ENCODE results near the gene MAML3.

The MAML3 gene

GRCh38 chr4:139794158-139794954, 359.6 kb downstream of the MAML3 start:
- no peak overlapping the region for H3K4me3 ChIP-seq (ENCODE audit: control insufficient read depth in 1 of 7, extremely low read depth in 1 of 7, insufficient read depth in 4 of 7, low read depth in 2 of 7, low read length in 6 of 7)
- H3K27me3 ChIP-seq (replicated peaks in 2 of 5; ENCODE audit: control insufficient read depth in 4 of 5, insufficient read depth in 5 of 5, low read length in 4 of 5): no peaks in the 10 kb centered on the region
- H3K9me3 ChIP-seq (ENCODE audit: control extremely low read depth in 1 of 5, control insufficient read depth in 4 of 5, insufficient read depth in 2 of 5, low read depth in 1 of 5, low read length in 4 of 5): no peaks in the 10 kb centered on the region
- H3K36me3 ChIP-seq (ENCODE audit: control insufficient read depth in 4 of 4, insufficient read depth in 4 of 4, low read length in 3 of 4): no peaks in the 10 kb centered on the region
- POLR2A ChIA-PET: no interaction called here
- DNase-seq: no peak
- 100% methylated on average over 3 of the region's 3 CpGs for WGBS (ENCODE audit: insufficient coverage)
- peaks cover 6 to 20% (median 11%) of the 10 kb centered on the region in 4 experiments for H3K4me1 ChIP-seq (ENCODE audit: control extremely low read depth in 1 of 4, control insufficient read depth in 4 of 4, insufficient read depth in 4 of 4, low read length in 3 of 4)
- H3K27ac ChIP-seq (ENCODE audit: insufficient read depth in 1 of 2, low read depth in 1 of 2, low read length in 2 of 2, poor library complexity in 1 of 2, severe bottlenecking in 2 of 2): no peak overlapping the region
- CTCF ChIA-PET: interaction anchor here (0.8 to 1.0 kb wide), 4 partner anchors 18 to 55 kb away, joined by 3 read pairs; no protein-coding TSS in a partner anchor

GRCh38 chr4:139791681-139792080, 362.3 kb downstream of the MAML3 start:
- H3K27ac ChIP-seq (ENCODE audit: insufficient read depth in 1 of 2, low read depth in 1 of 2, low read length in 2 of 2, poor library complexity in 1 of 2, severe bottlenecking in 2 of 2): no peak overlapping the region
- no peak for DNase-seq
- H3K36me3 ChIP-seq (ENCODE audit: control insufficient read depth in 4 of 4, insufficient read depth in 4 of 4, low read length in 3 of 4): no peaks in the 10 kb centered on the region
- peaks cover 2 to 28% (median 11%) of the 10 kb centered on the region in 4 experiments for H3K4me1 ChIP-seq (ENCODE audit: control extremely low read depth in 1 of 4, control insufficient read depth in 4 of 4, insufficient read depth in 4 of 4, low read length in 3 of 4)
- CTCF ChIA-PET: interaction anchor here (1.0 to 1.5 kb wide), 3 partner anchors 12 to 49 kb away, joined by 3 to 5 read pairs (median 3); no protein-coding TSS in a partner anchor
- no peaks in the 10 kb centered on the region for H3K9me3 ChIP-seq (ENCODE audit: control extremely low read depth in 1 of 5, control insufficient read depth in 4 of 5, insufficient read depth in 2 of 5, low read depth in 1 of 5, low read length in 4 of 5)
- H3K27me3 ChIP-seq (replicated peaks in 2 of 5; ENCODE audit: control insufficient read depth in 4 of 5, insufficient read depth in 5 of 5, low read length in 4 of 5): no peaks in the 10 kb centered on the region
- POLR2A ChIA-PET: no interaction called here
- WGBS (ENCODE audit: insufficient coverage): 100% methylated on average over 1 of the region's 2 CpGs
- no peak overlapping the region for H3K4me3 ChIP-seq (ENCODE audit: control insufficient read depth in 1 of 7, extremely low read depth in 1 of 7, insufficient read depth in 4 of 7, low read depth in 2 of 7, low read length in 6 of 7)

- Histone ChIP-seq H3K4me3 (ENCODE audit: control insufficient read depth in 1 of 7, extremely low read depth in 1 of 7, insufficient read depth in 4 of 7, low read depth in 2 of 7, low read length in 6 of 7) (no peak overlapping the region), H3K9me3 (ENCODE audit: control extremely low read depth in 1 of 5, control insufficient read depth in 4 of 5, insufficient read depth in 2 of 5, low read depth in 1 of 5, low read length in 4 of 5) (no peaks in the 10 kb centered on the region), H3K4me1 (ENCODE audit: control extremely low read depth in 1 of 4, control insufficient read depth in 4 of 4, insufficient read depth in 4 of 4, low read length in 3 of 4) (peaks cover 2 to 30% (median 11%) of the 10 kb centered on the region in 4 experiments), H3K27ac (ENCODE audit: insufficient read depth in 1 of 2, low read depth in 1 of 2, low read length in 2 of 2, poor library complexity in 1 of 2, severe bottlenecking in 2 of 2) (no peak overlapping the region), H3K36me3 (ENCODE audit: control insufficient read depth in 4 of 4, insufficient read depth in 4 of 4, low read length in 3 of 4) (no peaks in the 10 kb centered on the region), H3K27me3 (replicated peaks in 2 of 5; ENCODE audit: control insufficient read depth in 4 of 5, insufficient read depth in 5 of 5, low read length in 4 of 5) (no peaks in the 10 kb centered on the region)
- POLR2A ChIA-PET: no interaction called here
- WGBS (ENCODE audit: insufficient coverage): 100% methylated on average over 3 of the region's 4 CpGs
- DNase-seq: no peak
- CTCF ChIA-PET: interaction anchor here (2.7 kb wide), 1 partner anchor 12 kb away, joined by 8 read pairs; no protein-coding TSS in a partner anchor
Measured at GRCh38 chr4:139790291-139790690, 363.7 kb downstream of the MAML3 start.

- CTCF ChIA-PET: interaction anchor here (1.1 to 3.0 kb wide), 6 partner anchors 11 to 47 kb away, joined by 3 to 11 read pairs (median 4); no protein-coding TSS in a partner anchor
- Histone ChIP-seq H3K36me3 (ENCODE audit: control insufficient read depth in 4 of 4, insufficient read depth in 4 of 4, low read length in 3 of 4) (no peaks in the 10 kb centered on the region), H3K9me3 (ENCODE audit: control extremely low read depth in 1 of 5, control insufficient read depth in 4 of 5, insufficient read depth in 2 of 5, low read depth in 1 of 5, low read length in 4 of 5) (no peaks in the 10 kb centered on the region), H3K4me1 (ENCODE audit: control extremely low read depth in 1 of 4, control insufficient read depth in 4 of 4, insufficient read depth in 4 of 4, low read length in 3 of 4) (peaks cover 2 to 30% (median 11%) of the 10 kb centered on the region in 4 experiments), H3K4me3 (ENCODE audit: control insufficient read depth in 1 of 7, extremely low read depth in 1 of 7, insufficient read depth in 4 of 7, low read depth in 2 of 7, low read length in 6 of 7) (no peak overlapping the region), H3K27ac (ENCODE audit: insufficient read depth in 1 of 2, low read depth in 1 of 2, low read length in 2 of 2, poor library complexity in 1 of 2, severe bottlenecking in 2 of 2) (no peak overlapping the region), H3K27me3 (replicated peaks in 2 of 5; ENCODE audit: control insufficient read depth in 4 of 5, insufficient read depth in 5 of 5, low read length in 4 of 5) (no peaks in the 10 kb centered on the region)
- WGBS (ENCODE audit: insufficient coverage): 74% methylated on average over 5 of the region's 6 CpGs
- POLR2A ChIA-PET: no interaction called here
- DNase-seq: peak in 2 of 3 donors; percentile 65 to 74
Measured at GRCh38 chr4:139789096-139789654, 364.8 kb downstream of the MAML3 start.

- peaks cover 2 to 30% (median 11%) of the 10 kb centered on the region in 4 experiments for H3K4me1 ChIP-seq (ENCODE audit: control extremely low read depth in 1 of 4, control insufficient read depth in 4 of 4, insufficient read depth in 4 of 4, low read length in 3 of 4)
- DNase-seq: peak in 2 of 3 donors; percentile 56 to 63
- H3K9me3 ChIP-seq (ENCODE audit: control extremely low read depth in 1 of 5, control insufficient read depth in 4 of 5, insufficient read depth in 2 of 5, low read depth in 1 of 5, low read length in 4 of 5): no peaks in the 10 kb centered on the region
- WGBS (ENCODE audit: insufficient coverage): 55% methylated on average over 10 of the region's 12 CpGs
- no peaks in the 10 kb centered on the region for H3K27me3 ChIP-seq (replicated peaks in 2 of 5; ENCODE audit: control insufficient read depth in 4 of 5, insufficient read depth in 5 of 5, low read length in 4 of 5)
- H3K4me3 ChIP-seq (ENCODE audit: control insufficient read depth in 1 of 7, extremely low read depth in 1 of 7, insufficient read depth in 4 of 7, low read depth in 2 of 7, low read length in 6 of 7): peak overlapping the region in 1 of 7 experiments; percentile 34
- ChIA-PET POLR2A (no interaction called here), CTCF (interaction anchor here (1.9 to 3.0 kb wide), 2 partner anchors 12 to 21 kb away, joined by 5 to 11 read pairs; no protein-coding TSS in a partner anchor)
- no peaks in the 10 kb centered on the region for H3K36me3 ChIP-seq (ENCODE audit: control insufficient read depth in 4 of 4, insufficient read depth in 4 of 4, low read length in 3 of 4)
- no peak overlapping the region for H3K27ac ChIP-seq (ENCODE audit: insufficient read depth in 1 of 2, low read depth in 1 of 2, low read length in 2 of 2, poor library complexity in 1 of 2, severe bottlenecking in 2 of 2)
Measured at GRCh38 chr4:139786494-139787354, 367.3 kb downstream of the MAML3 start.

GRCh38 chr4:139785356-139785755, 368.6 kb downstream of the MAML3 start:
- Histone ChIP-seq H3K36me3 (ENCODE audit: control insufficient read depth in 4 of 4, insufficient read depth in 4 of 4, low read length in 3 of 4) (no peaks in the 10 kb centered on the region), H3K9me3 (ENCODE audit: control extremely low read depth in 1 of 5, control insufficient read depth in 4 of 5, insufficient read depth in 2 of 5, low read depth in 1 of 5, low read length in 4 of 5) (no peaks in the 10 kb centered on the region), H3K4me3 (ENCODE audit: control insufficient read depth in 1 of 7, extremely low read depth in 1 of 7, insufficient read depth in 4 of 7, low read depth in 2 of 7, low read length in 6 of 7) (no peak overlapping the region), H3K27ac (ENCODE audit: insufficient read depth in 1 of 2, low read depth in 1 of 2, low read length in 2 of 2, poor library complexity in 1 of 2, severe bottlenecking in 2 of 2) (no peak overlapping the region), H3K27me3 (replicated peaks in 2 of 5; ENCODE audit: control insufficient read depth in 4 of 5, insufficient read depth in 5 of 5, low read length in 4 of 5) (no peaks in the 10 kb centered on the region), H3K4me1 (ENCODE audit: control extremely low read depth in 1 of 4, control insufficient read depth in 4 of 4, insufficient read depth in 4 of 4, low read length in 3 of 4) (peaks cover 2 to 30% (median 11%) of the 10 kb centered on the region in 4 experiments)
- ChIA-PET CTCF (interaction anchor here (1.9 kb wide), 1 partner anchor 22 kb away, joined by 5 read pairs; no protein-coding TSS in a partner anchor), POLR2A (no interaction called here)
- 100% methylated on average over 1 of the region's 4 CpGs for WGBS (ENCODE audit: insufficient coverage)
- no peak for DNase-seq
